HG03025 (cell line): ENCODE results near the gene KSR2.

Source experiments
- ATAC-seq: cut with Tn5 transposase; IDR thresholded peaks from one replicate; pipeline ENCODE4 v1.9.1; 2021; ENCODE audit warnings: mild to moderate bottlenecking, moderate library complexity; ENCODE audit not compliant: unreplicated experiment, low FRiP score

KSR2 gene

DNA sequence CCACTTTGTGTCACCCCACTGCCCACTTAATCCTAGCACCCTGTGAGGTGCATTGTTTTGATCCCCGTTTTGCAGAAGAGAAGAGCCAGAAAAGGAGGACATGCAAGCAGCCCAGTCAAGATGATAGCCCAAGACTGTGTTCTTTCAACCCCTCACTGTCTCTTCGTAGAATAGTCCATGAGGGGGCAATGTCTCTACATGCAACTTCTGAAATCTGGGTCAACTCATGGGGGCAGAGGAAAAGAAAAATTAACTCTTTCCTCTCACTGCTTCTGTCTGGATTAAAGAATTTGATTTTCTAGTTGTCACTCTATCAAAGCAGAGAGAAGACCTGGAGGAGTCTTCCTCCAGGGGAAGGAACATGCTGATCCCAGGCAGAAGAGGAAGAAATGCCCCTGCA is 377.8 kb downstream of the KSR2 start:
- ATAC-seq = no peak

DNA sequence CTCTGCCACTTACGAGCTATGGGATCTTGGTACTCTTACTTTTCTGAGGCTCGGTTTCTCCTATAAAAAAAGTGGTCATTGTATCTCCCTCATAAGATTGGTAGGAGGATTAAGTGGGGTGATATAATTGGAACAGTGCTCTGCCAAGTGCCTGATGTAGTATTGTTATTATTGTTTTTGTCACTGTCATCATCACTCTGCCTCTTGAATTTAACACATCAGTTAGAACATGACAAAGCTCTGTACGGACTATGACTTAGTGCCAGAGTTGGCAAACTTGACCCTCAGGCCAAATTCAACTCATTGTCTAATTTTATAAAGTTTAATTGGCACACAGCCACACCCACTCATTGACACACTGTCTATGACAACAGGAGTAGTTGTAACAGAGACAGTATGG is 378.4 kb downstream of the KSR2 start:
- no peak for ATAC-seq

GRCh38 chr12:117589021-117589420 is 379.8 kb downstream of the KSR2 start:
- no peak for ATAC-seq

- ATAC-seq = no peak
These were observed 381.0 kb downstream of the KSR2 start for GRCh38 chr12:117587631-117588287.

- no peak for ATAC-seq
These were observed 385.0 kb downstream of the KSR2 start for GRCh38 chr12:117583677-117584225.

DNA sequence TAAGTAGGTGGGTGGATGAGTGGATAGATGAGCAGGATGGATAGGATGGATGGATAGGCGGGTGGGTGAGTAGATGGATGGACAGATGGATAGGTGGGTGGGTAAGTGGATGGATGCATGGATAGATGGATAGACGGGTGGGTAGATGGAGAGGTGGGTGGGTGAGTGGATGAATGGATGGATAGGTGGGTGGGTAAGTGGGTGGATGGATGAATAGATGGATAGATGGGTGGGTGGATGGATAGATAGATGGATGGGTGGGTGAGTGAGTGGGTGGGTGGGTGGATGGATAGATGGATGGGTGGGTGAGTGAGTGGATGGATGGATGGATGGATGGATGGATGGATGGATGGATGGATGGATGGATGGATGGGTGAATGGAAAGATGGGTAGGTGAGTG is 385.7 kb downstream of the KSR2 start:
- no peak for ATAC-seq

DNA sequence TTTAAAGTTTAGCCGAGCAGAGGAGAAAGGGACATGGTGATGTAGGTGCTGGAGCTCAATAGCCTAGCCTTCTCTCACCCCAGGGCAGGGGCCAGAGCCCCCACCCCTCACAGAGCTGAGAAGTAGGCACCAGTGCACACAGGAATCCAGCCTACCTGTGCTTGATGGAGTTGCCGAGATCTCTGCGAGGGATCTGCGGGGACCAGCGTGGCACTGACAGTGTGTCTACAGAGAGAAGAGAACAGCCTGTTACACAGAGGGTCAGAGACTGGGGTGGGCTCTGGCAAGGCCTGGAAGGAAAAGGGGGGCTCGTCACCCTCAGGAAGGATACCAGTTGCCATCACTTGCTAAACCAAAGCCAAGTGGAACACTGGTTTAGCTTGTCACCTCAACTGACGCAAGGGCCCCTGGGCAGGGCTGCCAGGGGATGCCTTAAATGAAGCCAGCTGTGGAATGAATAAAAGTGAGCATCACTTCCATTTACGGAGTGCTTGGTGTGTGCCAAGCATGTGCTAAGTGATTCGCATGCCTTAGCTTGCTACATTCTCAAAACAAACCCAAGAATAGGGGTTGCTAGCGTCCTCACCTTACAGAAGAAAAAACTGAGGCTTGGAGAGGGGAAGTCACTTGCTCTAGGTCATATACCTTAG is 386.5 kb downstream of the KSR2 start:
- no peak for ATAC-seq

DNA sequence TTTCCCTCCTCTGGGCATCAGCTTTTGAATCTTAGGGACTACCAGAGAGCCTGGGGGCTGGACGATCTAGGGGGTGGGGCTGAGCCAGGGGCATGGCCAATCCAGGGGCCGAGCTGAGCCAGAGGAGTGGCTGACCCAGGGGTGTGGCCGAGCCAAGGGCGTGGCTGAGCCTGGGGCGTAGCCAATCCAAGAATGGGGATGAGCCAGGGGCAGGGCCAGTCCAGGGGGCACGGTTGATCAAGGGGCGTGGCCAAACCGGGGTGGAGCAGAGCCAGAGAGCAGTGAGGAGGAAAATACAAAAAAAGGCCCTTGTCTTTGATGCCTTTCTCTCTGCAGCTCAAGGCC is 388.1 kb downstream of the KSR2 start:
- no peak for ATAC-seq

- no peak for ATAC-seq
These were observed 388.6 kb downstream of the KSR2 start for GRCh38 chr12:117580015-117580717.

DNA sequence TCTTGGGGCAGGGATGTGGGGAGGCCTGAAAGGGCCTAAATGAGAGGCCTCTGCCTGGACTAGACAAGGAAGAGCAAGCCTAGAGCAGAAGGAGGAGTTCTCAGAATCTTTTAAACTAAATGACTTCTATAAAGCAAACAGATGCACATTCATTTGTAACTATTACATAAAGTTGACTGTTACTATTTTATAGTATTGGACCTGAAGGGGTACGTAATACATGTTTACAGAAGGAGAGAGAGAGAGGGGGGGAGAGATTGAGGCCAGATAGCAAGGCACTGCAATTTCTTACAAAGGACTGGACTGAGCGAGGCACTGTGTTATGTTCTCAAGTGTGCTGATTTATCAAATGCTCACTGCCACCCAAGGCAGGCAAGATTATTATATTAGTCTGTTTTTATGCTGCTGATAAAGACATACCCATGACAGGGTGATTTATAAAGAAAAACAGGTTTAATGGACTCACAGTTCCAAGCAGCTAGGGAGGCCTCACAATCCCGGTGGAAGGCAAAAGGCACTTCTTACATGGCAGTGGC is 391.6 kb downstream of the KSR2 start:
- no peak for ATAC-seq

- no peak for ATAC-seq
These were observed 392.7 kb downstream of the KSR2 start for GRCh38 chr12:117576053-117576452.

DNA sequence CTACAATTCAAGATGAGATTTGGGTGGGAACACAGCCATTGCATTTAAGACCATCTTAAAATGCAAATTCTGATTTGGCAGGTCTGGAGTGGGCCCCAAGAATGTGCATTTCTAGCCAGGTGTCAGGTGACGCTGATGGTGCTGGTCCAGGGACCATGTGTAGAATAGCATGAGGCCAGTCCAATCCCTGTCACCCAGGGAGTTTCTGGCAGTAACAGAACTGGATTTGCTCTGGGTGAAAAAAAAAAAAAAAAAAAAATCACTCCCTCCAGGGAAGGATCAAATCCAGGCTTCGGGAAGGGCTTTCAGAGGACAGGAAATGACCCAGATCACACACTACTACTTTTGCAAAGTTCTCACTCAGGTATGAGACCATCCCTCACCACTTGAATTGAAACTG is 394.1 kb downstream of the KSR2 start:
- ATAC-seq = no peak

DNA sequence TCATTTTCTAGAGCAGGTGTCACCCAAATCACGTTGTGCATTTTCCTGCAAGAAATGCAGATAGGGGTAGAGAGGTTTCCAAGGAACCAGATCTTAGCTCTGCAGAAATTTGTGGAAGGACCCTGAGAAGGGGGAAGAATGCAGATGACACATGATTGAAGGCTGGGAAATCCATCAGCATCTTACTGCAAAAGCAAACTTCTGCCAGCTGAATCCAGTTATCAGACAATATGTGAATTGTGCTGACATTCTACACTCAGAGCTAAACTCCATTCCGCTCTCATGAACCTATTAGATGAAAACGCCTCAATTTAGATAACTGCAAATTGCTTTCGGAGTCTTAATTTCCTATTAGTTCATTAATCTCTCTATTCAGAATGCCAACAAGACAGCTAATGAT is 396.0 kb downstream of the KSR2 start:
- ATAC-seq = no peak

DNA sequence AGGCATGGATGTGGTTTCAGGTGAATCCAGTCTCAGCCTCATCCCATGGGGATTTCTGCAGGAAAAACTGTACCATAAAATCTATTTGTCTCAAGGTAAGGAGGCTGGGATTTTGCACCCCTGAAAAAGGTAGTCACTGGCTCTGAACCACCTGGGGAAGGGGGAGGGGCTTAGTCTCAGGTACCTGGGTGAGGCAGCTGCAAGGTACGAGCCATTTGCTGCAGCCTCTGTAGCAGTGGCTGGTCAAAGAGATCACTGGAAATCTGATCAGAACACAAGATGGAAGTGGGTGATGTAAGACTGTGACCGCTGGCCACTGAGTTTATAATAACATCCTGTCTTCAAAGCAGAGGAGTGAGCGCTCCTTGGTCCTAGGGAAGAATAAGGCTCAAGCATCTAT is 397.5 kb downstream of the KSR2 start:
- no peak for ATAC-seq

DNA sequence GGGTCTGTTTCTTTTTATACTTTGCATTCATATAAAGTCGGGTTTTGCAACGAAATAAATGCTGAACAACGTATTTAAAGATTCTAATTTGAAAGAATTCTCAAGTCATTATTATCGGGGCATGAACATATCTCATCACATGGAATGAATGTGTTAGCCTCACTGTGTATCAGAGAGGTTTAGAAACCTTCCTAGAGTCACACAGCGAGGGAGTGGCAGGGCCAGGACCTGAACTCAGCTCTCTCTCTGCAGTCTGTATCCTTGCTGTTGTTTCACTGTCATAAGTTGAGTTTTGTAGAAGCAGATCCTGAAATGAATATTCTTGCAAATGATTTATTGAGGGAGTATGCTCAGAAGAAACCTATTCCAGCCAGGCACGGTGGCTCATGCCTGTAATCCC is 398.2 kb downstream of the KSR2 start:
- no peak for ATAC-seq

GRCh38 chr12:117567644-117568216 is 401.1 kb downstream of the KSR2 start:
- no peak for ATAC-seq

- ATAC-seq = no peak
These were observed 403.9 kb downstream of the KSR2 start for GRCh38 chr12:117564881-117565280.

GRCh38 chr12:117563706-117564105 is 405.1 kb downstream of the KSR2 start:
- ATAC-seq = no peak

GRCh38 chr12:117563007-117563406 is 405.8 kb downstream of the KSR2 start:
- no peak for ATAC-seq

DNA sequence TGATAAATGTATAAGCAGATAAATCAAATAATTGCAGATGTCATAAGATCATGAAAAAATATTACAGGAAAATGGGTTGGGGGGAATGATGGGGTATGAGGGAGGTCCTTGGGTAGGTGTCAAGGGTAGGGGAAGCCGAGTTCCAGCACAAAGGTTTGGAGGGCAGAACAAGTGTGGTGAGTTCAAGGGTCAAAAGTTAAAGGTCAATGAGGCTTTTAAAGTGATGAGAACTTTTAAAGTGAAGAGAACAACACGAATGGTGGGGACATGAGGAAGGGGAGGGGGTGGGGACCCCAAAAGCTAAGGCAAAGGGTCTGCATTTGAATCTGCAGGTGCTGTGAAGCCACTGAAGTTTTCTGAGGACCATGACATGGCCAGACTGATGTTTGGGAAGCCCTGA is 406.8 kb downstream of the KSR2 start:
- ATAC-seq = no peak

- ATAC-seq = no peak
These were observed 408.8 kb downstream of the KSR2 start for GRCh38 chr12:117559978-117560377.
